HepG2 (cell line): ENCODE results near the gene ZNF71. TPM values are rescaled to one million over a fixed set of nuclear protein-coding genes. Genes with fewer than 3 reads are reported as not detected.

ENCODE experiments used
- ATAC-seq: fragments of 200-7000 bp; cut with Tn5 transposase; 3 replicates; pipeline ENCODE4 v1.9.1; 2020; ENCODE audit warnings: mild to moderate bottlenecking, moderate library complexity
- BruUV-seq: library from RNA; stranded (reverse); fragments of 400-500 nt; replicated peaks from 2 replicates; lab custom pipeline; 2021; lab: Mats Ljungman, UMichigan
- CTCF ChIA-PET: fragments of 300-600 bp; formaldehyde crosslinking; extraction: SDS; loops from one replicate; lab custom pipeline; 2021; ENCODE audit warnings: low total read pairs, inconsistent platforms, low intra/inter-chr PET ratio; lab: Yijun Ruan, JAX
- POLR2A ChIA-PET: fragments of 350-600 bp; sonication (Branson Sonifier 250); formaldehyde crosslinking; loops from one replicate; lab custom pipeline; 2020; ENCODE audit warnings: antibody characterized with exemption, inconsistent platforms; lab: Yijun Ruan, JAX
- DNase-seq: peaks from one replicate; pipeline ENCODE4 v3.0.0-alpha.2; 2015; ENCODE audit warnings: low spot score
- FAIRE-seq: peaks from 3 replicates; lab custom pipeline; 2011; peaks lifted over from hg19 to GRCh38; lab: Jason Lieb, UNC
- H2AFZ ChIP-seq: one replicate; pipeline ENCODE4 v1.6.1; 2011; ENCODE audit warnings: low read length, inconsistent platforms
- H3K27ac ChIP-seq: fragments of 300-600 bp; 3 replicates; pipeline ENCODE4 v1.8.0; 2011; ENCODE audit warnings: mixed run types, mild to moderate bottlenecking, mixed read lengths, low read length, inconsistent platforms; ENCODE audit not compliant: insufficient read depth; ENCODE audit errors: extremely low read length
- H3K27me3 ChIP-seq, 2 experiments: fragments of 200-600 bp in 1 of 2; 2 replicates in 1 of 2; 3 replicates in 1 of 2; pipeline versions ENCODE4 v1.6.0 to v1.8.0; 2011; ENCODE audit warnings: low read length in 2 of 2, mild to moderate bottlenecking in 2 of 2, moderate library complexity in 2 of 2, inconsistent platforms in 1 of 2; ENCODE audit not compliant: insufficient read depth in 2 of 2, control insufficient read depth in 1 of 2
- H3K36me3 ChIP-seq, 2 experiments: fragments of 200-600 bp in 1 of 2; replicated peaks in 1 of 2; 2 replicates in 1 of 2; 3 replicates in 1 of 2; pipeline versions ENCODE4 v1.5.1 to v1.8.0; 2011; ENCODE audit warnings: low read length in 2 of 2, inconsistent platforms in 1 of 2; ENCODE audit not compliant: insufficient read depth in 2 of 2, control insufficient read depth in 1 of 2
- H3K4me1 ChIP-seq: 2 replicates; pipeline ENCODE4 v1.5.1; 2012; ENCODE audit warnings: low read length, inconsistent platforms; ENCODE audit not compliant: insufficient read depth
- H3K4me2 ChIP-seq: 2 replicates; pipeline ENCODE4 v1.6.0; 2011; ENCODE audit warnings: low read depth, low read length, inconsistent platforms
- H3K4me3 ChIP-seq, 3 experiments: fragments of 200-600 bp in 1 of 3; sonication (generic), shearing (Covaris generic) in 1 of 3; replicated peaks in 1 of 3; 2 replicates each; pipeline ENCODE4 v1.5.1; 2011 to 2016; ENCODE audit warnings: low read length in 3 of 3, inconsistent platforms in 2 of 3, low read depth in 2 of 3, mild to moderate bottlenecking in 2 of 3, control low read depth in 1 of 3, mixed read lengths in 1 of 3; ENCODE audit not compliant: insufficient read depth in 1 of 3
- H3K79me2 ChIP-seq: one replicate; pipeline ENCODE4 v1.6.1; 2011; ENCODE audit warnings: low read length, inconsistent platforms; ENCODE audit not compliant: insufficient read depth
- H3K9ac ChIP-seq: 2 replicates; pipeline ENCODE4 v1.6.0; 2011; ENCODE audit warnings: mild to moderate bottlenecking, low read depth, low read length, inconsistent platforms; ENCODE audit not compliant: insufficient read depth
- H3K9me3 ChIP-seq: 2 replicates; pipeline ENCODE4 v1.5.1; 2012; ENCODE audit warnings: mild to moderate bottlenecking, low read length
- H4K20me1 ChIP-seq: 2 replicates; pipeline ENCODE4 v1.6.0; 2011; ENCODE audit warnings: inconsistent platforms, mild to moderate bottlenecking, low read length, moderate library complexity; ENCODE audit not compliant: insufficient read depth
- CCDC6 ChIP-seq: sonication (generic); formaldehyde crosslinking; IDR thresholded peaks from 2 replicates; pipeline ENCODE4 v1.8.1; 2022; ENCODE audit warnings: mild to moderate bottlenecking, missing genetic modification reagents, moderate library complexity
- ETS1 ChIP-seq: sonication (generic); formaldehyde crosslinking; IDR thresholded peaks from 2 replicates; pipeline ENCODE4 v1.4.0; 2020; ENCODE audit warnings: missing genetic modification reagents
- FOXP1 ChIP-seq, 2 experiments: fragments of 450-650 bp in 1 of 2; IDR thresholded peaks; 2 replicates each; pipeline ENCODE4 v1.6.1; 2017 to 2018; ENCODE audit warnings: antibody characterized with exemption in 1 of 2
- GABPB1 ChIP-seq: IDR thresholded peaks from 2 replicates; pipeline ENCODE4 v1.6.1; 2016; ENCODE audit warnings: mild to moderate bottlenecking, missing genetic modification reagents, moderate library complexity, missing compliant biosample characterization
- GATAD1 ChIP-seq: IDR thresholded peaks from 2 replicates; pipeline ENCODE4 v1.6.1; 2016; ENCODE audit warnings: missing genetic modification reagents, missing compliant biosample characterization
- HMG20B ChIP-seq: conservative IDR thresholded peaks from 2 replicates; pipeline ENCODE4 v1.6.1; 2016; ENCODE audit warnings: missing genetic modification reagents, missing compliant biosample characterization
- NFIC ChIP-seq: IDR thresholded peaks from 2 replicates; pipeline ENCODE4 v1.6.1; 2012; ENCODE audit warnings: mild to moderate bottlenecking, low read length, inconsistent platforms
- NFKB2 ChIP-seq: sonication (generic); formaldehyde crosslinking; IDR thresholded peaks from 2 replicates; pipeline ENCODE4 v1.4.0; 2020; ENCODE audit warnings: missing genetic modification reagents, borderline replicate concordance
- NFRKB ChIP-seq: fragments of 450-650 bp; IDR thresholded peaks from 2 replicates; pipeline ENCODE4 v1.6.1; 2017
- NR1H2 ChIP-seq: sonication (generic); formaldehyde crosslinking; IDR thresholded peaks from 2 replicates; pipeline ENCODE4 v1.8.1; 2022; ENCODE audit warnings: low read depth, missing genetic modification reagents, borderline replicate concordance
- REST ChIP-seq, 2 experiments: IDR thresholded peaks; 2 replicates each; pipeline ENCODE4 v1.6.1; 2011 to 2012; ENCODE audit warnings: low read length in 2 of 2, borderline replicate concordance in 1 of 2, low read depth in 1 of 2, mild to moderate bottlenecking in 1 of 2, moderate library complexity in 1 of 2
- SSRP1 ChIP-seq: IDR thresholded peaks from 2 replicates; pipeline ENCODE4 v1.6.1; 2016; ENCODE audit warnings: control low read depth
- ZKSCAN5 ChIP-seq: sonication (generic); formaldehyde crosslinking; IDR thresholded peaks from 2 replicates; pipeline ENCODE4 v1.5.1; 2020; ENCODE audit warnings: mild to moderate bottlenecking, missing genetic modification reagents
- ZNF354B ChIP-seq: sonication (generic); formaldehyde crosslinking; IDR thresholded peaks from 2 replicates; pipeline ENCODE4 v1.8.0; 2022; ENCODE audit warnings: mild to moderate bottlenecking, missing genetic modification reagents
- ZNF883 ChIP-seq: sonication (generic); formaldehyde crosslinking; IDR thresholded peaks from 2 replicates; pipeline ENCODE4 v1.5.1; 2020; ENCODE audit warnings: mild to moderate bottlenecking, missing genetic modification reagents; ENCODE audit errors: not compliant biosample characterization
- WGBS: methylation state at CpG from one replicate; pipeline ENCODE4 v1.1.6; 2017; ENCODE audit warnings: low lambda C conversion rate; 5-methylcytosine and 5-hydroxymethylcytosine counted together
- in situ Hi-C: cut with HindIII; loops from 2 replicates; pipeline ENCODE4 v1.10.0; 2017; ENCODE audit warnings: low pct_unique_long_range_greater_than_20kb; ENCODE audit not compliant: extremely low pct_ligation_motif_present
- intact Hi-C: fragments of 100-400 bp; cut with micrococcal nuclease; formaldehyde crosslinking; loops from one replicate; pipeline ENCODE4 v1.10.0; 2022; ENCODE audit not compliant: unreplicated experiment
- polyA plus RNA-seq, 8 experiments: library from polyadenylated mRNA; depleted of rRNA in 3 of 8; stranded (reverse) in 7 of 8; unstranded in 1 of 8; fragments of >200 nt; fragmentation: Illumina TruSeq in 4 of 8; extraction: Trizol in 4 of 8; gene quantifications; 2 replicates each; pipeline versions ENCODE4 v1.2.1 to v1.2.3, GENCODE V29; 2011 to 2016; ENCODE audit warnings: low read depth in 4 of 8, missing spikeins in 1 of 8, mixed read lengths in 1 of 8; ENCODE audit not compliant: insufficient read depth in 1 of 8
- total RNA-seq, 5 experiments: library from RNA; depleted of rRNA; stranded (reverse); fragments of >200 nt; fragmentation: Illumina TruSeq; extraction: Trizol; gene quantifications; 2 replicates each; pipeline ENCODE4 v1.2.3, GENCODE V29; 2016; ENCODE audit warnings: low read depth in 1 of 5
- TF ChIP-seq, protein P1 (sequence below): sonication (generic); formaldehyde crosslinking; IDR thresholded peaks from 2 replicates; pipeline ENCODE4 v1.5.1; 2020; ENCODE audit warnings: missing genetic modification reagents, mild to moderate bottlenecking, borderline replicate concordance
- TF ChIP-seq, protein P2 (sequence below): sonication (generic); formaldehyde crosslinking; IDR thresholded peaks from 2 replicates; pipeline ENCODE4 v1.8.1; 2022; ENCODE audit warnings: mild to moderate bottlenecking, missing genetic modification reagents

The ZNF71 gene
- total and polyA plus RNA-seq, 2 of the 13 experiments (the other 11 are each of a cell fraction or from before 2014, with no cell fraction given), result 2.2 to 4.4 TPM

GRCh38 chr19:56601375-56601774 lies 6.3 kb downstream of the ZNF71 start:
- H3K4me3 ChIP-seq, result no peak overlapping the region
- POLR2A ChIA-PET, result no interaction called here
- peaks cover 3% of the 10 kb centered on the region for H3K4me1 ChIP-seq
- BruUV-seq, result no TSS peak
- FAIRE-seq (no peak), ATAC-seq (no peak), DNase-seq (no peak)
- TF ChIP-seq NR1H2 (CRISPR knock-in tag) (no peak), ZNF354B (no peak), GABPB1 (CRISPR knock-in tag) (no peak), HMG20B (no peak), ETS1 (no peak), NFKB2 (no peak), FOXP1 (IDR thresholded peaks at IDR 0.05) (no peak), FOXP1 (CRISPR knock-in tag; IDR thresholded peaks at IDR 0.05) (no peak), NFRKB (no peak), CCDC6 (CRISPR knock-in tag) (no peak), SSRP1 (CRISPR knock-in tag) (no peak), GATAD1 (CRISPR knock-in tag) (no peak), ZKSCAN5 (CRISPR knock-in tag) (no peak), REST (IDR thresholded peaks at IDR 0.05; ENCODE audit: borderline replicate concordance in 1 of 2, low read depth in 1 of 2, low read length in 2 of 2) (no peak), ZNF883 (no peak), NFIC (no peak)
- TF ChIP-seq, protein P1, sequence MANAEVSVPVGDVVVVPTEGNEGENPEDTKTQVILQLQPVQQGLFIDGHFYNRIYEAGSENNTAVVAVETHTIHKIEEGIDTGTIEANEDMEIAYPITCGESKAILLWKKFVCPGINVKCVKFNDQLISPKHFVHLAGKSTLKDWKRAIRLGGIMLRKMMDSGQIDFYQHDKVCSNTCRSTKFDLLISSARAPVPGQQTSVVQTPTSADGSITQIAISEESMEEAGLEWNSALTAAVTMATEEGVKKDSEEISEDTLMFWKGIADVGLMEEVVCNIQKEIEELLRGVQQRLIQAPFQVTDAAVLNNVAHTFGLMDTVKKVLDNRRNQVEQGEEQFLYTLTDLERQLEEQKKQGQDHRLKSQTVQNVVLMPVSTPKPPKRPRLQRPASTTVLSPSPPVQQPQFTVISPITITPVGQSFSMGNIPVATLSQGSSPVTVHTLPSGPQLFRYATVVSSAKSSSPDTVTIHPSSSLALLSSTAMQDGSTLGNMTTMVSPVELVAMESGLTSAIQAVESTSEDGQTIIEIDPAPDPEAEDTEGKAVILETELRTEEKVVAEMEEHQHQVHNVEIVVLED (CRISPR knock-in tag), result no peak
- TF ChIP-seq, protein P2, sequence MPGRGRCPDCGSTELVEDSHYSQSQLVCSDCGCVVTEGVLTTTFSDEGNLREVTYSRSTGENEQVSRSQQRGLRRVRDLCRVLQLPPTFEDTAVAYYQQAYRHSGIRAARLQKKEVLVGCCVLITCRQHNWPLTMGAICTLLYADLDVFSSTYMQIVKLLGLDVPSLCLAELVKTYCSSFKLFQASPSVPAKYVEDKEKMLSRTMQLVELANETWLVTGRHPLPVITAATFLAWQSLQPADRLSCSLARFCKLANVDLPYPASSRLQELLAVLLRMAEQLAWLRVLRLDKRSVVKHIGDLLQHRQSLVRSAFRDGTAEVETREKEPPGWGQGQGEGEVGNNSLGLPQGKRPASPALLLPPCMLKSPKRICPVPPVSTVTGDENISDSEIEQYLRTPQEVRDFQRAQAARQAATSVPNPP, result no peak
- CTCF ChIA-PET, result no interaction called here
- H3K9ac ChIP-seq, result no peak overlapping the region
- peaks cover 2 to 3% of the 10 kb centered on the region in 2 experiments; a peak in 3 of 5 replicates for H3K36me3 ChIP-seq
- 93% methylated on average over 3 of the region's 3 CpGs for WGBS
- no peak overlapping the region for H2AFZ ChIP-seq
- H3K9me3 ChIP-seq, result peaks cover 28% of the 10 kb centered on the region
- H3K79me2 ChIP-seq, result no peaks in the 10 kb centered on the region
- no peaks in the 10 kb centered on the region for H3K27me3 ChIP-seq
- no peak overlapping the region for H3K4me2 ChIP-seq
- intact Hi-C loops (no loop called here), in situ Hi-C loops (no loop called here)
- no peaks in the 10 kb centered on the region for H4K20me1 ChIP-seq
- H3K27ac ChIP-seq, result no peak overlapping the region
